ENCODE data around the gene DNAH8.
A peak's percentile ranks its signal among the peaks of the same experiment; 100 is the strongest.
"Not testable (repeated sequence)": the region's sequence is repeated elsewhere in the genome, so short reads cannot be mapped to it uniquely, and the experiment has no call there.

DNAH8 gene

GRCh38 chr6:38846361-38846760, 131.2 kb downstream of the DNAH8 start:
- no peak for DNase-seq

- no peak for DNase-seq
These were observed 131.7 kb downstream of the DNAH8 start for GRCh38 chr6:38846844-38847243.

- DNase-seq: no peak
These were observed 132.4 kb downstream of the DNAH8 start for GRCh38 chr6:38847497-38847896.

- no peak for DNase-seq
These were observed 133.6 kb downstream of the DNAH8 start for GRCh38 chr6:38848760-38849159.

- DNase-seq: no peak
These were observed 137.1 kb downstream of the DNAH8 start for GRCh38 chr6:38852215-38852614.

GRCh38 chr6:38853236-38853635, 138.1 kb downstream of the DNAH8 start:
- DNase-seq: no peak

GRCh38 chr6:38856492-38856891, 141.4 kb downstream of the DNAH8 start:
- DNase-seq: no peak

GRCh38 chr6:38857815-38858214, 142.7 kb downstream of the DNAH8 start:
- no peak for DNase-seq

- DNase-seq: no peak
These were observed 144.9 kb downstream of the DNAH8 start for GRCh38 chr6:38860041-38860440.

GRCh38 chr6:38861926-38862401, 146.9 kb downstream of the DNAH8 start:
- DNase-seq: no peak

- no peak for DNase-seq
These were observed 150.5 kb downstream of the DNAH8 start for GRCh38 chr6:38865521-38866174.

GRCh38 chr6:38867726-38868125, 152.6 kb downstream of the DNAH8 start:
- no peak for DNase-seq

GRCh38 chr6:38871741-38872568, 156.8 kb downstream of the DNAH8 start:
- DNase-seq: peak; percentile 40

GRCh38 chr6:38873001-38873400, 157.9 kb downstream of the DNAH8 start:
- no peak for DNase-seq

- not testable (repeated sequence) for DNase-seq
These were observed 158.7 kb downstream of the DNAH8 start for GRCh38 chr6:38873816-38874215.

- DNase-seq: no peak
These were observed 161.4 kb downstream of the DNAH8 start for GRCh38 chr6:38876475-38876874.

- DNase-seq: no peak
These were observed 162.6 kb downstream of the DNAH8 start for GRCh38 chr6:38877721-38878120.

GRCh38 chr6:38882157-38882556, 167.0 kb downstream of the DNAH8 start:
- no peak for DNase-seq

- no peak for DNase-seq
These were observed 182.4 kb downstream of the DNAH8 start for GRCh38 chr6:38897507-38897906.

- DNase-seq: no peak
These were observed 186.9 kb downstream of the DNAH8 start for GRCh38 chr6:38901802-38902522.

- no peak for DNase-seq
These were observed 191.5 kb downstream of the DNAH8 start for GRCh38 chr6:38906582-38906981.

- no peak for DNase-seq
These were observed 192.2 kb downstream of the DNAH8 start for GRCh38 chr6:38907264-38907663.

GRCh38 chr6:38909015-38909730, 194.1 kb downstream of the DNAH8 start:
- no peak for DNase-seq

Measured in NCI-H2171 (cell line).